HepG2 (cell line): Measurements from ENCODE around the gene IMPDH1. TPM values are rescaled to one million over a fixed set of nuclear protein-coding genes. Genes with fewer than 3 reads are reported as not detected.
A peak's percentile ranks its signal among the peaks of the same experiment; 100 is the strongest.

Experiments used
- ARNT2 ChIP-seq: sonication (generic); formaldehyde crosslinking; IDR thresholded peaks from 2 replicates; pipeline ENCODE4 v1.8.0; 2022; ENCODE audit warnings: mild to moderate bottlenecking, low read depth, missing genetic modification reagents, moderate library complexity
- ARNTL ChIP-seq: sonication (generic); formaldehyde crosslinking; IDR thresholded peaks from 2 replicates; pipeline ENCODE4 v1.4.0; 2020; ENCODE audit warnings: mild to moderate bottlenecking, missing genetic modification reagents
- ERF ChIP-seq: IDR thresholded peaks from 2 replicates; pipeline ENCODE4 v1.6.1; 2018; ENCODE audit warnings: missing biosample characterization, missing genetic modification reagents
- GPN1 ChIP-seq: sonication (generic); formaldehyde crosslinking; IDR thresholded peaks from 2 replicates; pipeline ENCODE4 v1.5.1; 2020; ENCODE audit warnings: missing genetic modification reagents, borderline replicate concordance
- KMT2B ChIP-seq: IDR thresholded peaks from 2 replicates; pipeline ENCODE4 v1.6.1; 2016; ENCODE audit warnings: missing genetic modification reagents, missing compliant biosample characterization
- MED1 ChIP-seq: sonication (generic); formaldehyde crosslinking; IDR thresholded peaks from 2 replicates; pipeline ENCODE4 v1.4.0; 2020; ENCODE audit warnings: missing genetic modification reagents
- MIER3 ChIP-seq: IDR thresholded peaks from 2 replicates; pipeline ENCODE4 v1.6.1; 2016; ENCODE audit warnings: missing compliant biosample characterization, borderline replicate concordance
- POGK ChIP-seq: sonication (generic); formaldehyde crosslinking; conservative IDR thresholded peaks from 2 replicates; pipeline ENCODE4 v1.8.0; 2022; ENCODE audit warnings: mild to moderate bottlenecking, moderate library complexity, missing genetic modification reagents
- RNF2 ChIP-seq: fragments of 450-650 bp; conservative IDR thresholded peaks from 2 replicates; pipeline ENCODE4 v1.6.1; 2016; ENCODE audit warnings: low read depth
- SKIL ChIP-seq: sonication (generic); formaldehyde crosslinking; IDR thresholded peaks from 2 replicates; pipeline ENCODE4 v1.8.0; 2022; ENCODE audit warnings: missing genetic modification reagents, mild to moderate bottlenecking, moderate library complexity, borderline replicate concordance
- SP2 ChIP-seq: sonication (generic); formaldehyde crosslinking; IDR thresholded peaks from 2 replicates; pipeline ENCODE4 v1.5.1; 2020; ENCODE audit warnings: mild to moderate bottlenecking, missing genetic modification reagents
- ZFAT ChIP-seq: sonication (generic); formaldehyde crosslinking; conservative IDR thresholded peaks from 2 replicates; pipeline ENCODE4 v1.8.1; 2023; ENCODE audit warnings: missing genetic modification reagents, inconsistent platforms
- ZFP37 ChIP-seq: sonication (generic); formaldehyde crosslinking; IDR thresholded peaks from 2 replicates; pipeline ENCODE4 v1.4.0; 2020; ENCODE audit warnings: missing genetic modification reagents, borderline replicate concordance
- ZGPAT ChIP-seq: IDR thresholded peaks from 2 replicates; pipeline ENCODE4 v1.6.1; 2016; ENCODE audit warnings: mild to moderate bottlenecking
- ZNF136 ChIP-seq: sonication (generic); formaldehyde crosslinking; IDR thresholded peaks from 2 replicates; pipeline ENCODE4 v1.8.1; 2022; ENCODE audit warnings: low read depth, mild to moderate bottlenecking, moderate library complexity, missing genetic modification reagents
- ZNF513 ChIP-seq: sonication (generic); formaldehyde crosslinking; conservative IDR thresholded peaks from 2 replicates; pipeline ENCODE4 v1.5.0; 2020; ENCODE audit warnings: missing genetic modification reagents
- ZNF558 ChIP-seq: sonication (generic); formaldehyde crosslinking; IDR thresholded peaks from 2 replicates; pipeline ENCODE4 v1.9.0; 2022; ENCODE audit warnings: mild to moderate bottlenecking, missing genetic modification reagents, borderline replicate concordance
- ZNF772 ChIP-seq: sonication (generic); formaldehyde crosslinking; IDR thresholded peaks from 2 replicates; pipeline ENCODE4 v1.5.0; 2020; ENCODE audit warnings: mild to moderate bottlenecking, missing genetic modification reagents
- polyA plus RNA-seq, 8 experiments: library from polyadenylated mRNA; depleted of rRNA in 3 of 8; stranded (reverse) in 7 of 8; unstranded in 1 of 8; fragments of >200 nt; fragmentation: Illumina TruSeq in 4 of 8; extraction: Trizol in 4 of 8; gene quantifications; 2 replicates each; pipeline versions ENCODE4 v1.2.1 to v1.2.3, GENCODE V29; 2011 to 2016; ENCODE audit warnings: low read depth in 4 of 8, missing spikeins in 1 of 8, mixed read lengths in 1 of 8; ENCODE audit not compliant: insufficient read depth in 1 of 8
- total RNA-seq, 5 experiments: library from RNA; depleted of rRNA; stranded (reverse); fragments of >200 nt; fragmentation: Illumina TruSeq; extraction: Trizol; gene quantifications; 2 replicates each; pipeline ENCODE4 v1.2.3, GENCODE V29; 2016; ENCODE audit warnings: low read depth in 1 of 5
- TF ChIP-seq, protein P1 (sequence below): IDR thresholded peaks from 2 replicates; pipeline ENCODE4 v1.6.1; 2016

The IMPDH1 gene
- total and polyA plus RNA-seq, 2 of the 13 experiments (the other 11 are each of a cell fraction or from before 2014, with no cell fraction given): 22.8 to 34.0 TPM

DNA sequence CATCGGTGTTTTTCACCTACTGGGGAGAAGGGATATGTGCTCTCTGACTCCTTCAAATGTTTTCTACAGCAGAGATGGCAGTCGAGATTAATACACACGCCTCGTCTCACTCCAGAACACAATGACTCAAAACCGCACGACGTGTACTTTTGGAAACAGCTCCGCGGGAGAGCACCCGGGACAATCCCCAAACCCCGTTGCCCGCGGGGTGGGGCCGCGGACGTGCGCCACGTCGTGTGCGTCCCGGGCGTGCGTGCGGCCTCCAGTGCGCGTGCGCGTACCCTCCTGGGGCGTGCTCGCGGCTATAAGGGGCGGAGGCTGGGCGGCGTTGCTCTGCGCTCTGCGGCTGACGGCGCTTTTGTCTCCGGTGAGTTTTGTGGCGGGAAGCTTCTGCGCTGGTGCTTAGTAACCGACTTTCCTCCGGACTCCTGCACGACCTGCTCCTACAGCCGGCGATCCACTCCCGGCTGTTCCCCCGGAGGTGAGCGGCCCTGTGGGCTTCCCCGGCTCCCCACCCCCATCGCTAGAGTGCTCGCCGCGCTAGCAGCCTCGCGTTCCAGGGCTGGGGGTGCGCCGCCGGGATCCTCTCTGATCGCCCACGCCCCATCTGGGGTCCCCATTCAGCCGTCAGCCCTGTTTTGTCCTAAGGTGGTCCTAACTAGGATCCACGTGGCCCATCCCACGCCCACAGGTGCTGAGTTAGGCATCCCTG, 45.9 kb upstream of the IMPDH1 start, which contains the start of gene HILPDA (continued):
- TF ChIP-seq ZFP37 (CRISPR knock-in tag) (no peak), POGK (CRISPR knock-in tag) (peak; percentile 63; the same call in 1 of the 2 replicates), MIER3 (CRISPR knock-in tag) (no peak), ZFAT (CRISPR knock-in tag) (no peak), ARNT2 (peak; percentile 59; the same call in 1 of the 2 replicates), GPN1 (CRISPR knock-in tag) (no peak), ERF (CRISPR knock-in tag) (peak; percentile 65), SP2 (no peak), RNF2 (no peak), ZNF772 (peak; percentile 61; the same call in 1 of the 2 replicates), ARNTL (CRISPR knock-in tag) (no peak), ZNF136 (CRISPR knock-in tag) (peak; percentile 90), SKIL (no peak), ZNF513 (CRISPR knock-in tag) (no peak), KMT2B (no peak), MED1 (peak; percentile 77), ZNF558 (no peak; the same call in 1 of the 2 replicates), ZGPAT (CRISPR knock-in tag) (peak; percentile 83)
- TF ChIP-seq, protein P1, sequence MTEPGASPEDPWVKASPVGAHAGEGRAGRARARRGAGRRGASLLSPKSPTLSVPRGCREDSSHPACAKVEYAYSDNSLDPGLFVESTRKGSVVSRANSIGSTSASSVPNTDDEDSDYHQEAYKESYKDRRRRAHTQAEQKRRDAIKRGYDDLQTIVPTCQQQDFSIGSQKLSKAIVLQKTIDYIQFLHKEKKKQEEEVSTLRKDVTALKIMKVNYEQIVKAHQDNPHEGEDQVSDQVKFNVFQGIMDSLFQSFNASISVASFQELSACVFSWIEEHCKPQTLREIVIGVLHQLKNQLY (CRISPR knock-in tag): peak; percentile 44; the same call in 1 of the 2 replicates
